ENCODE measurements around the gene HPS4.

- TF ChIP-seq CTCF (IDR thresholded peaks at IDR 0.05) = no peak
- TF ChIP-seq EP300 (IDR thresholded peaks at IDR 0.05) = no peak
Measured at GRCh38 chr22:26447584-26448329, 35.8 kb downstream of the HPS4 start.
